Stimulated activated CD8-positive, alpha-beta memory T cell treated with anti-CD3 and anti-CD28 coated beads, Interleukin-12 subunit alpha, Interleukin-12 subunit beta, amount 100 ng/mL, for 24 hours (primary cell): ENCODE results near the gene PNLIP.

Experiments used
- DNase-seq: peaks from one replicate; pipeline ENCODE4 v3.0.0-alpha.2; 2020; ENCODE audit errors: extremely low read depth

Gene PNLIP

GRCh38 chr10:116545756-116546155 lies at the start of gene PNLIP:
TSS of gene PNLIP (plus strand) at chr10:116545931. CDS start at chr10:116546093, 162 bp downstream.
- no peak for DNase-seq

- no peak for DNase-seq
These were observed 40.9 kb upstream of the PNLIP start for GRCh38 chr10:116504786-116505185.

GRCh38 chr10:116510565-116510964 lies 35.2 kb upstream of the PNLIP start:
- no peak for DNase-seq

- no peak for DNase-seq
These were observed 34.4 kb upstream of the PNLIP start for GRCh38 chr10:116511365-116511764.

GRCh38 chr10:116521424-116522290 lies 24.1 kb upstream of the PNLIP start:
- no peak for DNase-seq

- DNase-seq = no peak
These were observed 22.8 kb upstream of the PNLIP start for GRCh38 chr10:116522803-116523381.

GRCh38 chr10:116524736-116525135 lies 21.0 kb upstream of the PNLIP start:
- DNase-seq = no peak

GRCh38 chr10:116526219-116526618 lies 19.5 kb upstream of the PNLIP start:
- DNase-seq = no peak

- no peak for DNase-seq
These were observed 8.9 kb upstream of the PNLIP start for GRCh38 chr10:116536810-116537209.

- no peak for DNase-seq
These were observed 7.3 kb upstream of the PNLIP start for GRCh38 chr10:116538456-116538855.

- DNase-seq = no peak
These were observed 6.7 kb upstream of the PNLIP start for GRCh38 chr10:116538992-116539391.

- DNase-seq = no peak
These were observed 4.9 kb upstream of the PNLIP start for GRCh38 chr10:116540814-116541213.

- no peak for DNase-seq
These were observed 3.6 kb upstream of the PNLIP start for GRCh38 chr10:116542007-116542677.

GRCh38 chr10:116545122-116545521 lies 609 bp upstream of the PNLIP start:
- DNase-seq = no peak

GRCh38 chr10:116548301-116548700 lies 2.6 kb downstream of the PNLIP start:
- DNase-seq = no peak

GRCh38 chr10:116553378-116553980 lies 7.7 kb downstream of the PNLIP start:
- no peak for DNase-seq

GRCh38 chr10:116554628-116555027 lies 8.9 kb downstream of the PNLIP start:
- no peak for DNase-seq

GRCh38 chr10:116555880-116556279 lies 10.1 kb downstream of the PNLIP start:
- no peak for DNase-seq

GRCh38 chr10:116557305-116557880 lies 11.7 kb downstream of the PNLIP start:
- DNase-seq = no peak

GRCh38 chr10:116565534-116565933 lies 19.8 kb downstream of the PNLIP start:
- no peak for DNase-seq

GRCh38 chr10:116566932-116567331 lies 21.2 kb downstream of the PNLIP start:
- no peak for DNase-seq

GRCh38 chr10:116567335-116567734 lies 21.6 kb downstream of the PNLIP start:
- DNase-seq = no peak
